Measurements from ENCODE around the gene CLDN16.

DNA sequence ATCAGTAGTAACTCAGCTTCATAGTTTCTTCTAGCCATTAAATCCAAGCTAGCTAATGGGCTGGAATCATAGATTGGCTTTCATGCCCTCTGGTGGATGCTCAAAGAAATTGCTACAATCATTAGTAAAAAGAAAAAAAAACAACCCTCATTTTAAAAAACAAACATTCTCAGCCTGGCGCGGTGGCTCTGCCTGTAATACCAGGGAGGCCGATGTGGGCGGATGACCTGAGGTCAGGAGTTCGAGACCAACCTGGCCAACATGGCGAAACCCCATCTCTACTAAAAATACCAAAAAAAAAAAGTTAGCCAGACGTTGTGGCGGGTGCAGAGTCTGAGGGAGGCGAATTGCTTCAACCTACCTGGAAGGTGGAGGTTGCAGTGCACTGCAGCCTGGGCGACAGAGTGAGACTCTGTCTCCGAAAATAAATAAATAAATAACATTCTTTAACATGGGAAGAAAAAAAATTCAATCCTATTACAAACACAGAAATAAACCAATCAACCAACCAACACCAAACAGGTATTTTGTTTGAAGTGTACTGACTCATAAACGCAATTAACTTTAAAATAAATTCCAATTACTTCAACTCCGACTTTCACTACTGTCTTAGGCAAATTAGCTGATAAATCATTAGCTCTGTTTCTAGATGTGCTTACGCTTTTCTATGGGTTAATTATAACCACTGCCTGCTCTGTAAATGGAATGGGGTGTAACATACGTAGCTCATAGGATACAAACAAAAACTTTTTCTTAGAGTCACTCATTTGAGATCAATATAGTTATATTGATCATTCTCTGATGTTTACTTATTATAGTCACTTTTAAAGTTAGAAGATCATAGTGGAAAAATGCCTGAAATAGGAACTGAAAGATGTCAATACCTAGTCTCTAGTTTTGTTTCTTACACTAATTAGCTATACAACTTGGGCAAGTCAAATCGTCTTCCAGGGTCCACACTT lies 36.8 kb downstream of the CLDN16 start:
- TF ChIP-seq, protein P1, sequence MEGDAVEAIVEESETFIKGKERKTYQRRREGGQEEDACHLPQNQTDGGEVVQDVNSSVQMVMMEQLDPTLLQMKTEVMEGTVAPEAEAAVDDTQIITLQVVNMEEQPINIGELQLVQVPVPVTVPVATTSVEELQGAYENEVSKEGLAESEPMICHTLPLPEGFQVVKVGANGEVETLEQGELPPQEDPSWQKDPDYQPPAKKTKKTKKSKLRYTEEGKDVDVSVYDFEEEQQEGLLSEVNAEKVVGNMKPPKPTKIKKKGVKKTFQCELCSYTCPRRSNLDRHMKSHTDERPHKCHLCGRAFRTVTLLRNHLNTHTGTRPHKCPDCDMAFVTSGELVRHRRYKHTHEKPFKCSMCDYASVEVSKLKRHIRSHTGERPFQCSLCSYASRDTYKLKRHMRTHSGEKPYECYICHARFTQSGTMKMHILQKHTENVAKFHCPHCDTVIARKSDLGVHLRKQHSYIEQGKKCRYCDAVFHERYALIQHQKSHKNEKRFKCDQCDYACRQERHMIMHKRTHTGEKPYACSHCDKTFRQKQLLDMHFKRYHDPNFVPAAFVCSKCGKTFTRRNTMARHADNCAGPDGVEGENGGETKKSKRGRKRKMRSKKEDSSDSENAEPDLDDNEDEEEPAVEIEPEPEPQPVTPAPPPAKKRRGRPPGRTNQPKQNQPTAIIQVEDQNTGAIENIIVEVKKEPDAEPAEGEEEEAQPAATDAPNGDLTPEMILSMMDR (IDR thresholded peaks at IDR 0.05; ENCODE audit: low read depth, low read length, poor library complexity, severe bottlenecking), result peak; percentile 65
- no peak for TF ChIP-seq EZH2phosphoT487 (IDR thresholded peaks at IDR 0.05; ENCODE audit: borderline replicate concordance, low read length)
